GM19239 (cell line): ENCODE measurements around the gene NCKAP5.

Experiments
- DNase-seq: peaks from one replicate; pipeline ENCODE4 v3.0.0; 2011; ENCODE audit warnings: low spot score; ENCODE audit not compliant: insufficient read length
- FAIRE-seq: peaks from 2 replicates; lab custom pipeline; 2011; peaks lifted over from hg19 to GRCh38; lab: Jason Lieb, UNC

The NCKAP5 gene

DNA sequence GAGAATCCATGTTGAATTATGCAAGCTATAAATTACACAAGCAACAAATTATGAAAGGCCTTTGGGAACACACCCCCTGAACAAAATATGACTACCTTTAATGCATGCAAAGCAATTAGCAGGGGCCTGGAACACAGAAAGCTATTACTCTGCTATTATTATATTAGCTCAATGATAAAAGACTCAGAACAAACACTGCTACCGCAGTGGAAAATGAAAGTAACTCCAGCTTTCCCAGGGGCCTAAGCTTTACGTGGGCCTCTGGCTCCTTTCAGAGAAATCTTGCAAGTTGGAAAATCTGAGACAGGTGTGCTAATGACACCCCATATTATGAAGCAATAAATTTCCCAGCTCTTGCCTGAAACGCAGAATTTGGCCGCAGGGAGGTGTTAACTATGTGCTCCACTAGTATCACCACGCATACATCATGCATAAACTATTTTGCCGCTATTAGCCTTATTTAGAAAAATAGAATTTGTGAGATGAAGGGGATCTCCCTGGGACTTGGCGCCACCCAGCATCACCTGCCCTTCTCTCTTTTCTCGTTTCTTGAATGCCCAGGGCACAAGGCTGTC, 576.7 kb downstream of the NCKAP5 start:
- DNase-seq: no peak
- no peak for FAIRE-seq

- DNase-seq (no peak), FAIRE-seq (no peak)
Measured at GRCh38 chr2:132984731-132985130, 583.5 kb downstream of the NCKAP5 start.

DNA sequence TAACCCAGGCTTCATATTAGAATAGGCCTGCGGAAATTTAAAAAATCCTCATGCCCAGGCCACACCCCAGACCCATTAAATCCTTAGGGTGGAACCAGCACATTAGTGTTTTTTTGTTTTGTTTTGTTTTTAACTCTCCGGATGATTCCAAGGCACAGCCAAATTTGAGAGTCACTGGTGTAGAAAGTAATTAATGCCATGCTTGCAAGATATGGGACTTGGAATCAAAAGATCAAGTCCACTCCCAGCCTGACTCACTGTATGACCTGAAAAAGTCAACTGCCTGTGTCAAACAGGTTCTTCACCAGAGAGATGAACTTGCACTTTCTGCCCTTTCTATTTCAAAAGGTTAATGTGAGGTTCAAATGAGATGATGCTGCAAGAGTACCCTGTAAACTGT, 588.0 kb downstream of the NCKAP5 start:
- peak; percentile 31 for FAIRE-seq
- DNase-seq: no peak

GRCh38 chr2:132979339-132980093, 588.7 kb downstream of the NCKAP5 start:
- DNase-seq (no peak), FAIRE-seq (peak; percentile 61)

DNA sequence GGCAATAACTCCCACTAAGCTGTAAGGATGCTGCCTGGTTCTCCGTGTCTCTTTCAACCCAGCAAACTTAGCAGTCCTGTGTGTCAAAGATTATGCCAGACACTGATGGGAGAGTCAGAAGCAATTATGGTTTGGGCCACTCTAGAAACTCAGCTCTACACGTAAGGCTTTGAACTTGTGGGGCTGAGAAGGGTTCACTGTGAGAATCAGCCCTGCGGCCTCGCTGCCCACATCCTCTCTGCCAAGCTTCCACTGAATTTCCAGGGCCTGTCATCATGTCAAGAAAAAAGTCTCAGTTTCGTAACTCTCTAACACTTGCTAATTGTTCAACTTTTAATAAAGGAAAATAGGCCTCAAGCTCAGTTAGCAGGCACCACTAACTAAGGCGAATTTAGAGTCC, 589.4 kb downstream of the NCKAP5 start:
- DNase-seq (peak; percentile 4), FAIRE-seq (no peak)

- DNase-seq (no peak), FAIRE-seq (peak; percentile 18)
Measured at GRCh38 chr2:132977812-132978529, 590.3 kb downstream of the NCKAP5 start.

DNA sequence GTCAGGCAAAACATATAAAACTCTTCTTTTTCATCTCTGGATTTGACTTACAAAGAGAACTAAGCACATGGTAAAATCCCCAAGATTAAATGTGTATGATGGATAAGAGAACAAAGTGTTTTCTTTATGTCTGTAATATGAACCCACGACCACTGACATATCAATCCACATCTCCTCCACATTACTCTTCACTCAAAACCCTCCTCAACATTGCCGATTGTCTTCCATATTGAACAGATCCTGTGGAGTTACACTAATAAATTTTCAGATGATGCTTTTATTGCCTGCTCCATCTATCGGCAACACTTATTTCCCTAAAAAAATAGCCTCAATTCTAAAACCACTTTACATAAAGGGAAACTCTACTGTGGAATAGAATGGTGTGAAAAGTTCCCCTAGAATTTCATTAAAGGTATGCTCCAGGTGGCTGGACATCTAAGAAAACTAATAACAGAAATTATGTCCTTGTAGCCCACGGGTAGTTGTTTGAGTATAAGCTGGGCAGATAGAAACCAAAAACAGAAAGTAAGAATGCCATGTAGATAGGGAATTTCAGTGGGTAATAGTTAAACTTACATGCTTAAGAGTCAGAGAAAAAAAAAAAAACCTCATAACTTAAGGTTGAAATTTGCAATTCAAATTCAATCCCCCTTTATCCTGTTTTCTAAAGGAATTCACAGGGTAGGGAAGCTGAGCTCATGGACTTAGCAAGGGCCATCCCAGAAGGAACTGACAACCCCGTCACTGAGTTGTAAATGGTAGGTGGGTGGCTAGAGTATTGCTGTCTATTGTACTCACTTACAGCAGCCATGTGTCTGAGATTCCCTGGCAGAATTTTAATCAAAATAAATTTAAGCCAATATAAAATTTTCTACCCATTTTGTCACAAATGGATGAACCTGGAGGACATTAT, 592.8 kb downstream of the NCKAP5 start:
- no peak for DNase-seq
- no peak for FAIRE-seq

GRCh38 chr2:132974467-132975095, 593.7 kb downstream of the NCKAP5 start:
- FAIRE-seq (no peak), DNase-seq (no peak)

DNA sequence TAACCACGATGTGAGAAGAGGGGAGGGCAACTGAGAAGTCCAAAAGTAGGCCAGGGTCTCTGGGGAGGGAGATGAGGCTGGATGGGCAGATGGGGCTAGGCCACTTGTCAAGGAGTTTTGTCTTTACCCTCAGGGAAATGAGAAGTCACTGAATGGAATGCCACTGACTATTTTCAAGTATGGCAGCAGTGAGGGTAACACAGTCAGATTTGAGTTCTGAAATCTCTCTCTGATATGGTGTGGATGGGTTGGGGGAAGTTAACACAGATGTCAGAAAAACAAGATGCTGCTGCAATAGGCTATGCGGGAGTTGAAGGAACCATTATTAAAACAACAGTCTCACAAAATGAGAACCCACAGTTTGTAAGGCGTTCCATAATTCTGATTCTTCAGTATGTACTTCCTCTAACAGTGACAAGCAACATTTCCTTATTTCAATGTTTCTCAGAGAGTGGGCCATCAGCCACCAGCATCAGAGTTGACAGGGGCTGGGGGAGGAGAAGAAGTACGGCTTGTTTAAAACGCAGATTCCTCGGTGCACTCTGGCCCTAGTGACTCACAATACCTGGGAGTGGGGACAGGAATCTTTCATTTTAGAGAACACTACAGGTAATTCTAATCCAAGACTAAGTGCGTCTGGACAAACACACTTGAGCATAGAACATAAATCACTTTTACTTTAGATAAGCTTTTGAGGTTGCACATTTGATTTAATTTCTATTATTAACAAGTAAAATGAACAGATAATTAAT, 596.8 kb downstream of the NCKAP5 start:
- DNase-seq: no peak
- no peak for FAIRE-seq

GRCh38 chr2:132969371-132969985, 598.8 kb downstream of the NCKAP5 start:
- no peak for FAIRE-seq
- DNase-seq: no peak

DNA sequence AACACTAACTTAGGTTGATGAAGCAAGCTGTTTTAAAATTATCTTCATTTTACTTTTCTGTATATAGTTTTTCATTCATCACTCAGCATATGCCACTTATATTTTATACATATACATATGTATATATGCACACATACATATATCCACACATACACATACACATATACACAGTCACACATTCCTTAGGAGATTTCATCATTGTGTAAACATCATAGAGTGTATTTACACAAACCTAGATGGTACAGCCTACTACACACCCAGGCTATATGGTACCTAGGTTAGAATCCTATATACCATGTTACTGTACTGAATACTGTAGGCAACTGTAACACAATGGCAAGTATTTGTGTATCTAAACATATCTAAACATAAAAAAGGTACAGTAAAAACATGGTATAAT, 602.8 kb downstream of the NCKAP5 start:
- FAIRE-seq (no peak), DNase-seq (no peak)

DNA sequence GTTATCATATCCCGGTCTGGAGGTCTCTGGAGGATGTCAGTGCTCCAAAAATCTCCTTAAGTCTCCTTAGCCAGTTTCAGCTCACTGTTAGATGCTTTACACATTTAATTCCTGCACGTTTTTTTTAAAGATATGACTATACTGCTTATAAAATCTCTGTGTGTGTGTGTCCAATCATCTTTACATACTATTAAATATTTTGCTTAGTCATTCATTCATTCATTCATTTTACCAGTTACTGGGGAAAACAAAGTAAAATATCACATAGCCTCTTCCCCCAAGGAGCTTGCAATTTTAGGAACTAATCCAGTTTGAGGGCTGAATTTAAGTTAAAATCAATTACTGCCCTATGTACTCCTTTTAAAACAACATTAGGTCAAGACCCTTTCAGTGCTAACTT, 605.1 kb downstream of the NCKAP5 start:
- DNase-seq: no peak
- FAIRE-seq: no peak

GRCh38 chr2:132958887-132959286, 609.4 kb downstream of the NCKAP5 start:
- DNase-seq: no peak
- FAIRE-seq: no peak

GRCh38 chr2:132955871-132956615, 612.2 kb downstream of the NCKAP5 start:
- FAIRE-seq (no peak), DNase-seq (no peak)

- DNase-seq (peak; percentile 18), FAIRE-seq (peak; percentile 76)
Measured at GRCh38 chr2:132953771-132954170, 614.5 kb downstream of the NCKAP5 start.

- no peak for DNase-seq
- no peak for FAIRE-seq
Measured at GRCh38 chr2:132951008-132951714, 617.1 kb downstream of the NCKAP5 start.

- FAIRE-seq (no peak), DNase-seq (no peak)
Measured at GRCh38 chr2:132949108-132949507, 619.2 kb downstream of the NCKAP5 start.

GRCh38 chr2:132948211-132948610, 620.1 kb downstream of the NCKAP5 start:
- DNase-seq (no peak), FAIRE-seq (no peak)
